ENCODE measurements around the gene CASS4. TPM values are rescaled to one million over a fixed set of nuclear protein-coding genes. Genes with fewer than 3 reads are reported as not detected.

CASS4 gene
- total and polyA plus RNA-seq, 7 experiments from 2014 or later: 6.8 to 16.9 (median 11.5) TPM

- H3K36me3 Mint-ChIP-seq: peaks cover 14 to 31% (median 17%) of the 10 kb centered on the region in 5 donors
- DNase-seq: no peak
- no peak overlapping the region for H3K4me3 Mint-ChIP-seq
- Histone ChIP-seq H3K27me3 (ENCODE audit: control insufficient read depth in 2 of 2, insufficient read depth in 2 of 2, low read length in 2 of 2) (no peaks in the 10 kb centered on the region), H3K27ac (ENCODE audit: low read depth, low read length) (no peak overlapping the region), H3K4me1 (ENCODE audit: control insufficient read depth in 2 of 2, insufficient read depth in 2 of 2, low read length in 2 of 2) (peaks cover 11 to 17% of the 10 kb centered on the region in 2 donors), H3K9me3 (ENCODE audit: control insufficient read depth in 2 of 3, low read length in 3 of 3) (no peaks in the 10 kb centered on the region), H3K36me3 (ENCODE audit: control insufficient read depth in 2 of 3, insufficient read depth in 3 of 3, low read length in 3 of 3) (peaks cover 0 to 29% (median 3%) of the 10 kb centered on the region in 3 experiments), H3K4me3 (ENCODE audit: low read length) (no peak overlapping the region)
- peaks cover 0 to 3% (median 0%) of the 10 kb centered on the region in 11 donors for H3K9me3 Mint-ChIP-seq
- H3K27me3 Mint-ChIP-seq: no peaks in the 10 kb centered on the region
- CTCF ChIA-PET: no interaction called here
- H3K27ac Mint-ChIP-seq: peak overlapping the region in 3 of 9 donors; percentile 53 to 69 (median 61)
- no peak for ATAC-seq
- intact Hi-C loops (cut with micrococcal nuclease): no loop called here
- peaks cover 14 to 32% (median 26%) of the 10 kb centered on the region in 7 donors for H3K4me1 Mint-ChIP-seq
- POLR2A ChIA-PET: interaction anchor here (1.6 to 2.3 kb wide), 2 partner anchors 19 to 41 kb away, joined by 3 to 5 read pairs; no protein-coding TSS in a partner anchor
Measured at GRCh38 chr20:56445540-56445939, 33.5 kb downstream of the CASS4 start.

GRCh38 chr20:56447227-56447626 is 35.2 kb downstream of the CASS4 start:
- ATAC-seq: no peak
- Mint-ChIP-seq H3K9me3 (peaks cover 0 to 3% (median 0%) of the 10 kb centered on the region in 11 donors), H3K27ac (peak overlapping the region in 2 of 9 donors; percentile 38 to 57), H3K4me1 (peaks cover 9 to 20% (median 15%) of the 10 kb centered on the region in 7 donors), H3K27me3 (no peaks in the 10 kb centered on the region), H3K4me3 (no peak overlapping the region), H3K36me3 (peaks cover 23 to 44% (median 25%) of the 10 kb centered on the region in 5 donors)
- peaks cover 0 to 46% (median 13%) of the 10 kb centered on the region in 3 experiments for H3K36me3 ChIP-seq (ENCODE audit: control insufficient read depth in 2 of 3, insufficient read depth in 3 of 3, low read length in 3 of 3)
- H3K27ac ChIP-seq (ENCODE audit: low read depth, low read length): no peak overlapping the region
- no peak overlapping the region for H3K4me3 ChIP-seq (ENCODE audit: low read length)
- peaks cover 3 to 8% of the 10 kb centered on the region in 2 donors for H3K4me1 ChIP-seq (ENCODE audit: control insufficient read depth in 2 of 2, insufficient read depth in 2 of 2, low read length in 2 of 2)
- DNase-seq: no peak
- ChIA-PET POLR2A (no interaction called here), CTCF (no interaction called here)
- intact Hi-C loops (cut with micrococcal nuclease): no loop called here
- no peaks in the 10 kb centered on the region for H3K27me3 ChIP-seq (ENCODE audit: control insufficient read depth in 2 of 2, insufficient read depth in 2 of 2, low read length in 2 of 2)
- H3K9me3 ChIP-seq (ENCODE audit: control insufficient read depth in 2 of 3, low read length in 3 of 3): no peaks in the 10 kb centered on the region

- Histone ChIP-seq H3K36me3 (ENCODE audit: control insufficient read depth in 2 of 3, insufficient read depth in 3 of 3, low read length in 3 of 3) (peaks cover 0 to 59% (median 17%) of the 10 kb centered on the region in 3 experiments), H3K4me1 (ENCODE audit: control insufficient read depth in 2 of 2, insufficient read depth in 2 of 2, low read length in 2 of 2) (no peaks in the 10 kb centered on the region), H3K27me3 (ENCODE audit: control insufficient read depth in 2 of 2, insufficient read depth in 2 of 2, low read length in 2 of 2) (no peaks in the 10 kb centered on the region), H3K27ac (ENCODE audit: low read depth, low read length) (no peak overlapping the region), H3K9me3 (ENCODE audit: control insufficient read depth in 2 of 3, low read length in 3 of 3) (no peaks in the 10 kb centered on the region), H3K4me3 (ENCODE audit: low read length) (no peak overlapping the region)
- ChIA-PET CTCF (no interaction called here), POLR2A (no interaction called here)
- DNase-seq: no peak
- H3K27me3 Mint-ChIP-seq: no peaks in the 10 kb centered on the region
- peaks cover 0 to 3% (median 0%) of the 10 kb centered on the region in 11 donors for H3K9me3 Mint-ChIP-seq
- no peak overlapping the region for H3K4me3 Mint-ChIP-seq
- intact Hi-C loops (cut with micrococcal nuclease): no loop called here
- H3K4me1 Mint-ChIP-seq: peaks cover 0 to 6% (median 0%) of the 10 kb centered on the region in 7 donors
- no peak for ATAC-seq
- peaks cover 18 to 57% (median 26%) of the 10 kb centered on the region in 5 donors for H3K36me3 Mint-ChIP-seq
- H3K27ac Mint-ChIP-seq: no peak overlapping the region
Measured at GRCh38 chr20:56449459-56449858, 37.4 kb downstream of the CASS4 start.

GRCh38 chr20:56451056-56451765 is 39.2 kb downstream of the CASS4 start:
- ATAC-seq: no peak

GRCh38 chr20:56453352-56453751 is 41.3 kb downstream of the CASS4 start:
- no peaks in the 10 kb centered on the region for H3K9me3 Mint-ChIP-seq
- H3K36me3 Mint-ChIP-seq: peaks cover 15 to 57% (median 24%) of the 10 kb centered on the region in 5 donors
- H3K4me1 Mint-ChIP-seq: peaks cover 0 to 12% (median 0%) of the 10 kb centered on the region in 7 donors
- no peak overlapping the region for H3K4me3 Mint-ChIP-seq
- Histone ChIP-seq H3K27me3 (ENCODE audit: control insufficient read depth in 2 of 2, insufficient read depth in 2 of 2, low read length in 2 of 2) (no peaks in the 10 kb centered on the region), H3K36me3 (ENCODE audit: control insufficient read depth in 2 of 3, insufficient read depth in 3 of 3, low read length in 3 of 3) (peaks cover 0 to 40% (median 14%) of the 10 kb centered on the region in 3 experiments), H3K4me1 (ENCODE audit: control insufficient read depth in 2 of 2, insufficient read depth in 2 of 2, low read length in 2 of 2) (peaks cover 0 to 8% of the 10 kb centered on the region in 2 donors), H3K9me3 (ENCODE audit: control insufficient read depth in 2 of 3, low read length in 3 of 3) (no peaks in the 10 kb centered on the region), H3K27ac (ENCODE audit: low read depth, low read length) (no peak overlapping the region), H3K4me3 (ENCODE audit: low read length) (no peak overlapping the region)
- POLR2A ChIA-PET: no interaction called here
- intact Hi-C loops (cut with micrococcal nuclease): no loop called here
- DNase-seq (no peak), ATAC-seq (no peak)
- H3K27me3 Mint-ChIP-seq: no peaks in the 10 kb centered on the region
- CTCF ChIA-PET: interaction anchor here (1.1 kb wide), 1 partner anchor 10 kb away, joined by 4 read pairs; no protein-coding TSS in a partner anchor
- H3K27ac Mint-ChIP-seq: peak overlapping the region in 2 of 9 donors; percentile 31 to 57

More at GRCh38 chr20:56451056-56451765, 39.2 kb downstream of the CASS4 start:
- no peaks in the 10 kb centered on the region for H3K27me3 Mint-ChIP-seq
- H3K4me3 Mint-ChIP-seq: no peak overlapping the region
- H3K9me3 ChIP-seq (ENCODE audit: control insufficient read depth in 2 of 3, low read length in 3 of 3): no peaks in the 10 kb centered on the region
- peaks cover 0 to 52% (median 14%) of the 10 kb centered on the region in 3 experiments for H3K36me3 ChIP-seq (ENCODE audit: control insufficient read depth in 2 of 3, insufficient read depth in 3 of 3, low read length in 3 of 3)
- H3K4me1 ChIP-seq (ENCODE audit: control insufficient read depth in 2 of 2, insufficient read depth in 2 of 2, low read length in 2 of 2): peaks cover 0 to 8% of the 10 kb centered on the region in 2 donors
- intact Hi-C loops (cut with micrococcal nuclease): no loop called here
- no peaks in the 10 kb centered on the region for H3K9me3 Mint-ChIP-seq
- no peak for DNase-seq
- peak overlapping the region in 5 of 9 donors; percentile 35 to 82 (median 55) for H3K27ac Mint-ChIP-seq
- H3K36me3 Mint-ChIP-seq: peaks cover 17 to 58% (median 24%) of the 10 kb centered on the region in 5 donors
- H3K4me1 Mint-ChIP-seq: peaks cover 0 to 11% (median 0%) of the 10 kb centered on the region in 7 donors
- H3K27me3 ChIP-seq (ENCODE audit: control insufficient read depth in 2 of 2, insufficient read depth in 2 of 2, low read length in 2 of 2): no peaks in the 10 kb centered on the region
- no peak overlapping the region for H3K4me3 ChIP-seq (ENCODE audit: low read length)
- ChIA-PET POLR2A (no interaction called here), CTCF (no interaction called here)
- H3K27ac ChIP-seq (ENCODE audit: low read depth, low read length): no peak overlapping the region

GRCh38 chr20:56454754-56455153 is 42.7 kb downstream of the CASS4 start:
- Histone ChIP-seq H3K27me3 (ENCODE audit: control insufficient read depth in 2 of 2, insufficient read depth in 2 of 2, low read length in 2 of 2) (no peaks in the 10 kb centered on the region), H3K36me3 (ENCODE audit: control insufficient read depth in 2 of 3, insufficient read depth in 3 of 3, low read length in 3 of 3) (peaks cover 0 to 42% (median 19%) of the 10 kb centered on the region in 3 experiments), H3K4me3 (ENCODE audit: low read length) (no peak overlapping the region), H3K4me1 (ENCODE audit: control insufficient read depth in 2 of 2, insufficient read depth in 2 of 2, low read length in 2 of 2) (peaks cover 0 to 8% of the 10 kb centered on the region in 2 donors), H3K27ac (ENCODE audit: low read depth, low read length) (no peak overlapping the region), H3K9me3 (ENCODE audit: control insufficient read depth in 2 of 3, low read length in 3 of 3) (no peaks in the 10 kb centered on the region)
- H3K9me3 Mint-ChIP-seq: no peaks in the 10 kb centered on the region
- H3K27ac Mint-ChIP-seq: peak overlapping the region in 4 of 9 donors; percentile 14 to 60 (median 26)
- intact Hi-C loops (cut with micrococcal nuclease): no loop called here
- H3K4me3 Mint-ChIP-seq: no peak overlapping the region
- peaks cover 14 to 65% (median 23%) of the 10 kb centered on the region in 5 donors for H3K36me3 Mint-ChIP-seq
- CTCF ChIA-PET: no interaction called here
- no peaks in the 10 kb centered on the region for H3K27me3 Mint-ChIP-seq
- DNase-seq (no peak), ATAC-seq (no peak)
- POLR2A ChIA-PET: interaction anchor here (0.7 to 1.1 kb wide), 2 partner anchors 13 to 37 kb away, joined by 3 to 4 read pairs; no protein-coding TSS in a partner anchor
- peaks cover 2 to 16% (median 6%) of the 10 kb centered on the region in 7 donors for H3K4me1 Mint-ChIP-seq
